22Rv1 (cell line): Measurements from ENCODE around the gene CEP170B.

Source experiments
- H3K27ac ChIP-seq: fragments of 450-650 bp; 2 replicates; pipeline ENCODE4 v1.5.1; 2017
- ZFX ChIP-seq: fragments of 450-650 bp; IDR thresholded peaks from 2 replicates; pipeline ENCODE4 v1.6.1; 2017; ENCODE audit warnings: antibody characterized with exemption, borderline replicate concordance
- TF ChIP-seq, protein P1 (sequence below): fragments of 450-650 bp; IDR thresholded peaks from 2 replicates; pipeline ENCODE4 v1.5.1; 2017; ENCODE audit warnings: mild to moderate bottlenecking

CEP170B gene

GRCh38 chr14:104874571-104875411, 9.7 kb downstream of the CEP170B start:
- TF ChIP-seq, protein P1, sequence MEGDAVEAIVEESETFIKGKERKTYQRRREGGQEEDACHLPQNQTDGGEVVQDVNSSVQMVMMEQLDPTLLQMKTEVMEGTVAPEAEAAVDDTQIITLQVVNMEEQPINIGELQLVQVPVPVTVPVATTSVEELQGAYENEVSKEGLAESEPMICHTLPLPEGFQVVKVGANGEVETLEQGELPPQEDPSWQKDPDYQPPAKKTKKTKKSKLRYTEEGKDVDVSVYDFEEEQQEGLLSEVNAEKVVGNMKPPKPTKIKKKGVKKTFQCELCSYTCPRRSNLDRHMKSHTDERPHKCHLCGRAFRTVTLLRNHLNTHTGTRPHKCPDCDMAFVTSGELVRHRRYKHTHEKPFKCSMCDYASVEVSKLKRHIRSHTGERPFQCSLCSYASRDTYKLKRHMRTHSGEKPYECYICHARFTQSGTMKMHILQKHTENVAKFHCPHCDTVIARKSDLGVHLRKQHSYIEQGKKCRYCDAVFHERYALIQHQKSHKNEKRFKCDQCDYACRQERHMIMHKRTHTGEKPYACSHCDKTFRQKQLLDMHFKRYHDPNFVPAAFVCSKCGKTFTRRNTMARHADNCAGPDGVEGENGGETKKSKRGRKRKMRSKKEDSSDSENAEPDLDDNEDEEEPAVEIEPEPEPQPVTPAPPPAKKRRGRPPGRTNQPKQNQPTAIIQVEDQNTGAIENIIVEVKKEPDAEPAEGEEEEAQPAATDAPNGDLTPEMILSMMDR: no peak
- no peak for TF ChIP-seq ZFX
- H3K27ac ChIP-seq: 0 out of 2 replicates have a peak overlapping the region, but pooled peaks have one; percentile 13

DNA sequence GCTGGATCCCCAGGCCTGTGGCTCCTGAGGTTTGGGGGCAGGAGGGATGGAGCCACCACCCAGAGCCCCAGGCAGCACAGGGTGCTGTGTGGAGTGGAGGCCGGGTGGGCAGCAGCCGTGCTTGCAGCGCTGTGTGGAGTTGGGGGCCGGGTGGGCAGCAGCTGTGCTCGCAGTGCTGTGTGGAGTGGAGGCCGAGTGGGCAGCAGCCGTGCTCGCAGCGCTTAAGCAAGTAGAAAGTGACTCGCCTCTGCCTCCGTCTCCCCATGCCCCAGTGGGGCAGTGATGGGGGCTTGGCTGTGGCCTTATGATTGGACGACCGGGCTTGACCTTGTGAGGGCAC, 10.3 kb downstream of the CEP170B start:
- TF ChIP-seq, protein P1: no peak
- TF ChIP-seq ZFX: no peak
- H3K27ac ChIP-seq: 0 out of 2 replicates have a peak overlapping the region, but pooled peaks have one; percentile 13

DNA sequence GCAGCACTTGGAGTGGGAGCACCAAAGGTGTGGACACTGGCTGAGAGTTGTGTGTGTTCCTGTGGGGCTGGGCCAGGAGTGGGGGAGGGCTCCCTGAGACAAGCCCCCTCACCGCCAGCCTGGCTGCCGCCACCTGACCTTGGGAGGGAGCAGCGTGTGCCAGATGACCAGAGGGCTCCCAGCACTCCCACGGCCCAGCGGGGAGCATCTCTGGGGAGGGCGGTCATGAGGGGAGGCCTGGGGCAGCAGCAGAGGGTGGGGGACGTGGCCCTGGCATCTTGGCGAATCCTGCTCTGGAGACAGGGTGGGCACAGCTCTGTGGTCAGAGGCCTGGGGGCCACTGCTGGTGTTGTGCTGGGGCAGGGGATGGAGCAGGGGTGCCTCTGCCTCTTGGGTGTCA, 10.7 kb downstream of the CEP170B start:
- H3K27ac ChIP-seq: no peak overlapping the region
- TF ChIP-seq ZFX: no peak
- TF ChIP-seq, protein P1: no peak

- no peak for TF ChIP-seq ZFX
- TF ChIP-seq, protein P1: no peak
- no peak overlapping the region for H3K27ac ChIP-seq
Observed at GRCh38 chr14:104876251-104876699, 11.2 kb downstream of the CEP170B start.

DNA sequence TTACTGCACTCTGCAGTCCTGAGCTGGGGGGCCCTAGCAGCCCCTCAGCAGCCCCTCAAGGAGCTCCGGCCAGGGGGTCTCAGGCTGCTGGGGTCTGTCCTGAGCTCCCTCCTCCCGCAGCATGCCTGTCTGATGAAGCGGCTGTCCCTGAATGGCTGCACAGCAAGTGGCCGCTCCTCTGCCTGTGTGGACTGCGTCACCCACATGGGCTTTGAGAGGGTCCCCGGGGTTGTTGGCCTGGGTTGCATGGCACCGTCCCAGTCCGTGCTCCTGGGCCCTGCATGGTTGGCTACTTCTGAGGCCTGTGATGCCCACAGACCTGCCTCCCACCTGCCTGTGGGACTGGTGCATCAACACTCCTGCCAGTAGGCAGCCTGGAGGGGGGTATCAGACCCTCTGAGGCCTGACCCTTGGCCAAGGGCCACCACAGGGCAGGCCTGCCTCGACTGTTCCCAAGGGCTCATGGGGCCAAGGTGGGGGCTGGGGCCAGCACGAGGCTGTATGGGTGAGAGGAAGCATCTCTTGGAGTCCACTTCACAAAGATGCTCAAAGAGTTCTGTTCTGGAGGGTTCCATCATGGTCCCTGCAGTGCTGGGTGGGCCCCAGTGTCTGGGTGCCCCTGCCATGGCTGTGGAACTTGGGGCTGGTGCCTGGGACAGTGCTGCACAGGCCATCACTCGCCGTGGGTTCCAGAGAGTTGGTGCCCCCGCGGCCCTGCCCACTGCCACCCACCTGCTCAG, 12.2 kb downstream of the CEP170B start:
- TF ChIP-seq, protein P1: no peak
- no peak for TF ChIP-seq ZFX
- H3K27ac ChIP-seq: no peak overlapping the region

DNA sequence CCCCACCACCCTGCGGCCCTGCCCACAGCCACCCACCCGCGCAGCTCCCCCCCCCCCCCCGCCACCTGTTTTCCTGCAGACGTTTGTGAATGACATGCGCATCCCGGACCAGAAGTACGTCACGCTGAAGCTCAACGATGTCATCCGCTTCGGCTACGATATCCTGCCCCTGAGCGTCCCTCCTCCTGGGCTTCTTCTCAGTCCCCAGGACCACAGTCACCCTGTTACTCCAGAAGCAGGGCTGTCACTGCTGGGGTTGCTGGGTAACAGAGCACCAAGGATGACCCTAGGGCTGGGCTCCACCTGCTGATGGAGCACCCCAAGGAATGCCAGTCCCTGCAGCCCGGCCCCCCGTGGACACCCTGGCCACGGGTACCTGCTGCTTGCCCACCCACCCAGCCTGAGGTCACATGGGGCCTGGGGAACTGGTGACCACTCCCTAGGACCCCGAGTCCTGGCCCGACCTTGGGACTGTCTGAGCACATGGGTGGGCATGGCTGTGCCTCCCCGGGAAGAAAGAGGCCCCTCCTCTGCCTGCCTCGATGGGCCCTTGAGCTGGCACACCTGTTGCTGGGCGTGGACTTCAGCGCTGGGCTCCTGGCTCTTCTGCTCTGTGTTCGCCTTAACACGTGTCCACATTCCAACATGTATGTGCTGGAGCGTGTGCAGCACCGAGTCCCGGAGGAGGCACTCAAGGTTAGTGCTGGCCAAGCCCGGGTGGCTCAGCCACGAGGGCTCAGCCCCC, 12.9 kb downstream of the CEP170B start:
- H3K27ac ChIP-seq: no peak overlapping the region
- TF ChIP-seq, protein P1: no peak
- no peak for TF ChIP-seq ZFX
